Ascending aorta (tissue), 2 donors: ENCODE measurements around the gene MND1. TPM values are rescaled to one million over a fixed set of nuclear protein-coding genes. Genes with fewer than 3 reads are reported as not detected.

Source experiments
- DNase-seq, 2 donors: peaks; one replicate each; pipeline ENCODE4 v3.0.0-alpha.2; 2019; ENCODE audit warnings: low spot score in 2 of 2
- H3K27ac ChIP-seq, 2 donors: fragments of 200-600 bp; sonication (generic); one replicate each; pipeline ENCODE4 v1.5.1; 2016 to 2017; ENCODE audit warnings: mild to moderate bottlenecking in 1 of 2
- H3K27me3 ChIP-seq: fragments of 200-600 bp; sonication (generic); one replicate; pipeline ENCODE4 v1.5.1; 2017
- H3K36me3 ChIP-seq, 2 donors: fragments of 200-600 bp; sonication (generic); one replicate each; pipeline ENCODE4 v1.5.1; 2016
- H3K4me1 ChIP-seq, 2 donors: fragments of 200-600 bp; sonication (generic); one replicate each; pipeline ENCODE4 v1.5.1; 2016 to 2017; ENCODE audit warnings: mild to moderate bottlenecking in 1 of 2
- H3K4me3 ChIP-seq, 2 donors: fragments of 200-600 bp; sonication (generic); one replicate each; pipeline ENCODE4 v1.5.1; 2016 to 2017; ENCODE audit warnings: mild to moderate bottlenecking in 1 of 2
- H3K9me3 ChIP-seq, 2 donors: fragments of 200-600 bp; sonication (generic); one replicate each; pipeline ENCODE4 v1.5.1; 2016
- intact Hi-C: fragments of 100-400 bp; cut with DNase I; formaldehyde crosslinking; loops from one replicate; pipeline ENCODE4 v1.15.1; 2023
- total RNA-seq: library from RNA; depleted of rRNA; stranded (reverse); fragments of >200 nt; gene quantifications from one replicate; pipeline ENCODE4 v1.1.0, GENCODE V29; 2016
- TF ChIP-seq, protein P1 (sequence below), 3 experiments: fragments of 200-600 bp in 2 of 3; fragments of 450-650 bp in 1 of 3; sonication (generic) in 2 of 3; IDR thresholded peaks; one replicate each; pipeline ENCODE4 v1.5.1; 2016 to 2019; ENCODE audit warnings: antibody characterized with exemption in 3 of 3, mild to moderate bottlenecking in 1 of 3, moderate library complexity in 1 of 3

The MND1 gene
- total RNA-seq, 1 donor from 2014 or later: not detected

DNA sequence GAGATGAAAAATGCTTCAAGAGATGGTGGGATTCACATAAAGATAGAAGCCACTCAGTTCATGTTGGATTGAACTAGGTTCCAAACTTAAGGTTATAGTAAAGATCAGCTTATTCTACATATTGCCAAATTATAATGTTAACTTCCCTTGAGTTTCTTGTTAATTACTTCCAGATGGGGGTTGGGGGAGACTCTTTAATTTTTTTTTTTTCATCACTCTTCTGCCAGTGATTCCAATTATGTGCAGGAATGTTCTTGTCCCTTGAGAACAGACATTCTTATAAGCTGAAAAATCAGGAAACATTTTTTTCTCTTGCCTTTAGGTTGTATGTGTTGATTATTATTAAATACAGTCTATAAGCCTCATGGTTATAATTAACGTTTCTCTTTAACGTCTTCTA is 30.0 kb downstream of the MND1 start:
- no peak for DNase-seq
- intact Hi-C loops: no loop called here
- Histone ChIP-seq H3K4me3 (no peak overlapping the region), H3K4me1 (no peaks in the 10 kb centered on the region), H3K27me3 (no peaks in the 10 kb centered on the region), H3K27ac (no peak overlapping the region), H3K36me3 (no peaks in the 10 kb centered on the region), H3K9me3 (peaks cover 0 to 5% of the 10 kb centered on the region in 2 donors)
- TF ChIP-seq, protein P1, sequence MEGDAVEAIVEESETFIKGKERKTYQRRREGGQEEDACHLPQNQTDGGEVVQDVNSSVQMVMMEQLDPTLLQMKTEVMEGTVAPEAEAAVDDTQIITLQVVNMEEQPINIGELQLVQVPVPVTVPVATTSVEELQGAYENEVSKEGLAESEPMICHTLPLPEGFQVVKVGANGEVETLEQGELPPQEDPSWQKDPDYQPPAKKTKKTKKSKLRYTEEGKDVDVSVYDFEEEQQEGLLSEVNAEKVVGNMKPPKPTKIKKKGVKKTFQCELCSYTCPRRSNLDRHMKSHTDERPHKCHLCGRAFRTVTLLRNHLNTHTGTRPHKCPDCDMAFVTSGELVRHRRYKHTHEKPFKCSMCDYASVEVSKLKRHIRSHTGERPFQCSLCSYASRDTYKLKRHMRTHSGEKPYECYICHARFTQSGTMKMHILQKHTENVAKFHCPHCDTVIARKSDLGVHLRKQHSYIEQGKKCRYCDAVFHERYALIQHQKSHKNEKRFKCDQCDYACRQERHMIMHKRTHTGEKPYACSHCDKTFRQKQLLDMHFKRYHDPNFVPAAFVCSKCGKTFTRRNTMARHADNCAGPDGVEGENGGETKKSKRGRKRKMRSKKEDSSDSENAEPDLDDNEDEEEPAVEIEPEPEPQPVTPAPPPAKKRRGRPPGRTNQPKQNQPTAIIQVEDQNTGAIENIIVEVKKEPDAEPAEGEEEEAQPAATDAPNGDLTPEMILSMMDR (IDR thresholded peaks at IDR 0.05): no peak

DNA sequence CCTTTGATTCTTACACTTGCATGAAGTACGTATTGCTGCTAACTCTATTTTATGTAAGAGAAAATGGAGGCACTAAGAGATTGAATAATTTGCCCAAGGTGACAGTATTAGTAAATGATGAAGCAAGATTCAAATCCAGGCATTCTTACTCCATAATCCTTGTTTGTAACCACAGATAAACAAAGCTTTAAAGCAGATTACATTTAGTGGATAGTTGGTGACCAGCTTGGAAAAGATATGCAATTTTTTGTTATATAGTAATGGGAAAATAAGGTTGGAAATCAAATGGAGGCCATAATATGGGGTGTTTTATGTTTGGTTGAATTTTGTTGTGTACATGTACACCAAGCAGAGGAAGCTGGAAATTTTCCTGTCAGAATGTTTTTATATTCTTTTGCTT is 30.8 kb downstream of the MND1 start:
- Histone ChIP-seq H3K27me3 (no peaks in the 10 kb centered on the region), H3K4me3 (no peak overlapping the region), H3K36me3 (no peaks in the 10 kb centered on the region), H3K4me1 (no peaks in the 10 kb centered on the region), H3K27ac (no peak overlapping the region), H3K9me3 (peaks cover 0 to 5% of the 10 kb centered on the region in 2 donors)
- DNase-seq: no peak
- intact Hi-C loops: no loop called here
- TF ChIP-seq, protein P1 (IDR thresholded peaks at IDR 0.05): no peak

DNA sequence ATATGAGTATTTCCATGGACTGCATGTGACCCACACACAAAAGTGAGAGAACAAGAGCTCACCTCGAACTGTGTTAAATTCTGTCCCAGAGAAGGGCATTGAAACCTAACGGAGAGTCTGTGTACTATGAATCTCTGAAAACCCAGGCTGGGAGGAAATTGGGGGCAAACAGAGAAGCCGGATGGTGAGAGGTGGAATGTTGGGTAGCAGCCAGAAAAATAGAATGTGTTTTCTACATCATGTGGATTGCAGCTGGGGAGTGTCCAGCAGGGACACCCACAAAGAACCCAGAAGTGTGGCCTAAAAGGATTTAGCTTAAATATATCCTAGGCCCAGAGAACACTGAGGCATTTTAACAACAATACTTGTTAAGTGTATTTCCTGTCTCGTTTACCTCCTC is 38.6 kb downstream of the MND1 start:
- TF ChIP-seq, protein P1 (IDR thresholded peaks at IDR 0.05): no peak
- intact Hi-C loops: no loop called here
- H3K27me3 ChIP-seq: no peaks in the 10 kb centered on the region

DNA sequence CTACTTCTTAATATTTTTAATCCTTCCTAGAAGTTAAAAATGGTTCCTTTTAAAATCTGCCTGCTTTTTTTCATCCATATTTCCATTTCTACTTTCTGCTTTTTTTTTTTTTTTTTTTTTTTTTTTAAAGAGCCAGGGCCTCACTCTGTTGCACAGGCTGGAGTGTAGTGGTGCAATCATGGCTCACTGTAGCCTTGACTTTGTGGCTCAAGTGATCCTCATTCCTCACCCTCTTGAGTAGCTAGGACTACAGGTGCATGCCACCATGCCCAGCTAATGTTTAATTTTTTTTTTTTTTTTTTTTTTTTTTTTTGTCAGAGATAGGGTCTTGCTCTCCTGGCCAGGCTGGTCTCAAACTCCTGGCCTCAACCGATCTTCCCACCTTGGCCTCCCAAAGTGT is 39.7 kb downstream of the MND1 start:
- Histone ChIP-seq H3K27ac (no peak overlapping the region), H3K9me3 (no peaks in the 10 kb centered on the region), H3K4me3 (no peak overlapping the region), H3K27me3 (no peaks in the 10 kb centered on the region), H3K36me3 (no peaks in the 10 kb centered on the region), H3K4me1 (no peaks in the 10 kb centered on the region)
- no peak for DNase-seq
- TF ChIP-seq, protein P1 (IDR thresholded peaks at IDR 0.05): no peak
- intact Hi-C loops: no loop called here

More for the DNA sequence above, 38.6 kb downstream of the MND1 start:
- DNase-seq: no peak
- Histone ChIP-seq H3K4me3 (no peak overlapping the region), H3K4me1 (no peaks in the 10 kb centered on the region), H3K36me3 (no peaks in the 10 kb centered on the region), H3K27ac (no peak overlapping the region), H3K9me3 (no peaks in the 10 kb centered on the region)

DNA sequence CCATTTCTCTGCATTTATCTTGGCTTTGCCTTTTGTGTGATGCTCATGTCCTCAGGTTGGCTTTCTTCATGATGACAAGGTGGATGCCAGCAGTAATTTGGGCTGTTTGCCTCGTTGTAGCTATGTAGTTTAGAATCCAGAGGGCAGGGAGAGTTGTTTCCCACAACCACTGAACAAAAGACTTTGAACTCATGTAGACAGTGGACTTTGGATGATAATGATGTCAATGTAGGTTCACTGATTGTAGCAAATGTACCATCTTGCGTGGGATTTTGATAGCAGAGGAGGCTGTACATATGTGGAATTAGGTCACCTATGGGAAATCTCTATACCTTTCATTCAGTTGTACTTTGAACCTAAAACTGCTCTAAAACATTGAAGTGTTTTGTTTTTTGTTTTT is 41.3 kb downstream of the MND1 start:
- Histone ChIP-seq H3K4me1 (no peaks in the 10 kb centered on the region), H3K9me3 (no peaks in the 10 kb centered on the region), H3K27me3 (no peaks in the 10 kb centered on the region), H3K27ac (no peak overlapping the region), H3K36me3 (no peaks in the 10 kb centered on the region), H3K4me3 (no peak overlapping the region)
- TF ChIP-seq, protein P1 (IDR thresholded peaks at IDR 0.05): no peak
- intact Hi-C loops: no loop called here
- no peak for DNase-seq

DNA sequence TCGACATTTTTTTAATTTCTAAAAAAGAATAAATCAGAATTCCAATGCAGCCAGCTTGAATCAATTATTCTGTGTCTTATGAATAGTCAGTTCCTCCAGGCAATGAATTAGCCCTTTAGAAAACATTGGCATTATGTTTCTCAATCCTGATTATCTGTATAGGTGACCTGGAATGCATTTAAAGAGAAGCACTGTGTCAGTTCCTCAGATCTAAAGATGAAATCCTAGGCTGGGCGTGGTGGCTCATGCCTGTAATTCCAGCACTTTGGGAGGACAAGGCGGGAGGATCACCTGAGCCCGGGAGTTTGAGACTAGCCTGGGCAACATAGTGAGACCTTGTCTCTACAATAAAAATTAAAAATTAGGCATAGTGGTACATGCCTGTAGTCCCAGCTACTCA is 43.5 kb downstream of the MND1 start:
- H3K36me3 ChIP-seq: no peaks in the 10 kb centered on the region
- no peak overlapping the region for H3K27ac ChIP-seq
- intact Hi-C loops: no loop called here
- no peak for DNase-seq
- H3K27me3 ChIP-seq: no peaks in the 10 kb centered on the region
- TF ChIP-seq, protein P1 (IDR thresholded peaks at IDR 0.05): no peak
- no peaks in the 10 kb centered on the region for H3K9me3 ChIP-seq
- H3K4me1 ChIP-seq: peaks cover 0 to 1% of the 10 kb centered on the region in 2 donors
- no peak overlapping the region for H3K4me3 ChIP-seq
